Stimulated activated memory B cell treated with anti-CD40 and anti-IgM and Interleukin-4, amounts not matched to agents 10 μg/mL and 1 μg/mL and 100 μg/mL, for 72 hours (primary cell): Measurements from ENCODE around the gene ABLIM2.
A peak's percentile ranks its signal among the peaks of the same experiment; 100 is the strongest.

Source experiments
- ATAC-seq: fragments of 150-1000 bp; cut with Tn5 transposase; 2 replicates; pipeline ENCODE4 v1.10.0; 2021
- H3K27ac Mint-ChIP-seq: one replicate; pipeline ENCODE4 v1.8.0; 2022; ENCODE audit warnings: mild to moderate bottlenecking, mixed read lengths
- H3K27me3 Mint-ChIP-seq: one replicate; pipeline ENCODE4 v1.8.0; 2022; ENCODE audit warnings: mixed read lengths
- H3K36me3 Mint-ChIP-seq: one replicate; pipeline ENCODE4 v1.8.0; 2022; ENCODE audit warnings: mixed read lengths
- H3K4me1 Mint-ChIP-seq: one replicate; pipeline ENCODE4 v1.8.0; 2022; ENCODE audit warnings: mixed read lengths
- H3K4me3 Mint-ChIP-seq: one replicate; pipeline ENCODE4 v1.8.0; 2022; ENCODE audit warnings: mild to moderate bottlenecking, moderate library complexity, mixed read lengths
- H3K9me3 Mint-ChIP-seq: one replicate; pipeline ENCODE4 v1.8.0; 2022; ENCODE audit warnings: mixed read lengths

The ABLIM2 gene

GRCh38 chr4:7962609-7963508, 195.8 kb downstream of the ABLIM2 start:
- H3K4me3 Mint-ChIP-seq = no peak overlapping the region
- H3K27ac Mint-ChIP-seq = no peak overlapping the region
- H3K36me3 Mint-ChIP-seq = no peaks in the 10 kb centered on the region
- ATAC-seq = no peak
- peaks cover 11% of the 10 kb centered on the region for H3K4me1 Mint-ChIP-seq
- H3K27me3 Mint-ChIP-seq = peaks cover 35% of the 10 kb centered on the region
- no peaks in the 10 kb centered on the region for H3K9me3 Mint-ChIP-seq

- peaks cover 11% of the 10 kb centered on the region for H3K4me1 Mint-ChIP-seq
- peak; percentile 83 for ATAC-seq
- no peaks in the 10 kb centered on the region for H3K9me3 Mint-ChIP-seq
- no peaks in the 10 kb centered on the region for H3K36me3 Mint-ChIP-seq
- peaks cover 50% of the 10 kb centered on the region for H3K27me3 Mint-ChIP-seq
- H3K27ac Mint-ChIP-seq = peak overlapping the region; percentile 58
- no peak overlapping the region for H3K4me3 Mint-ChIP-seq
Measured at GRCh38 chr4:7960790-7961655, 197.6 kb downstream of the ABLIM2 start.

DNA sequence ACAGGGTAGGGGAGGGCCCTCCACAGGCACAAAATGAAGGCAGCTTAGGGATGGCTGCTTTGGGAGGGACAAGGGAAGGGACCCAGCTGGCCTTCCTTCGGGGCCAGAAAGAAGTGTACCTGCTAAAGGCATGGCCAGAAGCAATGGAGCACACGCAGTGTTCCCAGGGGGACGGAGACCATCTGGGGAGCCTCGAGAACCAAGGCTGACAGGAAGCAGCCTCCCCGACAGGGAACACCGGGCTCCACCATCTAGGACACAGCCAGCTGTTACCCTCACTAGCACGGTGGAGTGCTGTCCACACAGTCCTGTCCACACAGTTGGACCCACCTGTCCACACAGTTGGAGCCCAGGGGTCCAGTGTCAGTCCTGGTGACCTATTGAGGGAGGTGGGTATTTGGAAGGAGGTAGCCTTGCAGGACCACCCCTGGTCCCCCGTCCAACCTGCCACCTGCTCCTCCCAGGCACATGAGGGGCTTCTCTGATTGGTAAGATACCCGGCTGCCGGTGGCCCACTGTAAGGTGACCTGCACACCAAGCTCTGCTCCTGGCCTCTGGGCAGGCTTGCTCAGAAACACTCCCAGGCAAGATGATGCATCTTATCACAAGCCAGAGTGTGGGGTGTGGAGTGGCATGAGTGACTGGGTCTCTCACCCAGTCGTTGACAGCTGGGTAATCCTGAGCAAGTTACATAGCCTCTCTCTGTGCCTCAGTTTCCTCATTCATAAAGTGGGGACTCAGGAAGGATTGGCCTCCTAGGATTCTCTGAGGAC, 198.4 kb downstream of the ABLIM2 start:
- Mint-ChIP-seq H3K4me1 (peaks cover 11% of the 10 kb centered on the region), H3K9me3 (no peaks in the 10 kb centered on the region), H3K27me3 (peaks cover 50% of the 10 kb centered on the region), H3K36me3 (no peaks in the 10 kb centered on the region), H3K27ac (peak overlapping the region; percentile 58), H3K4me3 (no peak overlapping the region)
- ATAC-seq = no peak

- H3K36me3 Mint-ChIP-seq = no peaks in the 10 kb centered on the region
- H3K4me1 Mint-ChIP-seq = peaks cover 11% of the 10 kb centered on the region
- ATAC-seq = no peak
- peaks cover 50% of the 10 kb centered on the region for H3K27me3 Mint-ChIP-seq
- no peak overlapping the region for H3K4me3 Mint-ChIP-seq
- no peaks in the 10 kb centered on the region for H3K9me3 Mint-ChIP-seq
- no peak overlapping the region for H3K27ac Mint-ChIP-seq
Measured at GRCh38 chr4:7959078-7959477, 199.5 kb downstream of the ABLIM2 start.

GRCh38 chr4:7956934-7957656, 201.5 kb downstream of the ABLIM2 start:
- Mint-ChIP-seq H3K36me3 (no peaks in the 10 kb centered on the region), H3K27me3 (peaks cover 49% of the 10 kb centered on the region), H3K4me1 (peaks cover 11% of the 10 kb centered on the region), H3K9me3 (peaks cover 3% of the 10 kb centered on the region), H3K4me3 (no peak overlapping the region), H3K27ac (no peak overlapping the region)
- ATAC-seq = no peak

DNA sequence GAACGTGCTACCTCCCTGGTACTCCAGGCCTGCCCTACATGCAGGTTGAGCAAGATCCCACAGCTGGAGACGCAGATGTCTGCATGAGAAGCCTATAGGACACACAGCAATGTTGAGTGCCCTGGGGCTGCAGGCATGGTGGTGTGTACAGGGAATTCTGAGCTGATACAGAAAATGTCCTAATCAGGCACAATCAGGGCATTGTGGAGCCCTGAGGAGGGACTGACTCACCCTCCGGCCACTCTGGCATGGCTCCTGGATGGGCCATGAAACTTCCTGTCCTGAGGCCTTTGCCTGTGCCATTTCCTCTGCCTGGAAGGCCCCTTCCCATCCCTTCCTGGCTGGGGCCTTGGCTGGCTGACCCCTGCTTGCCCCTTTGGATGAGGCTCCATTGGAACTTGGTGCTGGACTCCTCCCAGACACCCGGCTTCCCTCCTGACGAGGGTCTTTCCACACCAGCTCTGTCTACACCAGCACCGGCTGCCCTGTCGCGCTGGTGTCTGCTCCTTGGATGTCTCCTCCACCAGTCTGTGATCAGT, 202.3 kb downstream of the ABLIM2 start:
- Mint-ChIP-seq H3K9me3 (peaks cover 3% of the 10 kb centered on the region), H3K27ac (no peak overlapping the region), H3K36me3 (no peaks in the 10 kb centered on the region), H3K4me1 (peaks cover 10% of the 10 kb centered on the region), H3K4me3 (no peak overlapping the region), H3K27me3 (peaks cover 51% of the 10 kb centered on the region)
- no peak for ATAC-seq

- no peaks in the 10 kb centered on the region for H3K36me3 Mint-ChIP-seq
- no peak overlapping the region for H3K27ac Mint-ChIP-seq
- ATAC-seq = no peak
- H3K4me1 Mint-ChIP-seq = peaks cover under 1% of the 10 kb centered on the region
- peaks cover 6% of the 10 kb centered on the region for H3K9me3 Mint-ChIP-seq
- no peak overlapping the region for H3K4me3 Mint-ChIP-seq
- peaks cover 57% of the 10 kb centered on the region for H3K27me3 Mint-ChIP-seq
Measured at GRCh38 chr4:7955393-7955792, 203.2 kb downstream of the ABLIM2 start.

DNA sequence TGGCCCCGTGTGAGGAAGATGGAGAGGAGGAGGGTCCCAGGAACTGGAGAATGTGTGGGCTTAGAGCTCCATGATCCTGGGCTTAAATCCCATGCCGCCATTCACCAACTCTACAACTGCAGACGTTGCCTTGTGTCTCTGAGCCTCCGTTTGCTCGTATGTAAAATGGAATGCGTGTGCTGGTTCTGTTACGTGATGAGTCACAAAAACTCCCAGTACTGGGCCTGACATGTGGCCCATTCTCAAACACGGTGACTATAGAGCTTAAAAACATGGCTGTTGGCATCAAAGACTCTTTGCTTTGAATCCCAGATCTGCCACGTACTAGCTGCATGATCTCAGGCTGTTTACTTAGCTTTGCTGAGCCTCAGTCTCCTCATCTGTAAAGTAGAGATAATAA, 206.0 kb downstream of the ABLIM2 start:
- no peak overlapping the region for H3K4me3 Mint-ChIP-seq
- ATAC-seq = no peak
- H3K4me1 Mint-ChIP-seq = no peaks in the 10 kb centered on the region
- H3K27ac Mint-ChIP-seq = no peak overlapping the region
- peaks cover 6% of the 10 kb centered on the region for H3K9me3 Mint-ChIP-seq
- peaks cover 51% of the 10 kb centered on the region for H3K27me3 Mint-ChIP-seq
- H3K36me3 Mint-ChIP-seq = no peaks in the 10 kb centered on the region

DNA sequence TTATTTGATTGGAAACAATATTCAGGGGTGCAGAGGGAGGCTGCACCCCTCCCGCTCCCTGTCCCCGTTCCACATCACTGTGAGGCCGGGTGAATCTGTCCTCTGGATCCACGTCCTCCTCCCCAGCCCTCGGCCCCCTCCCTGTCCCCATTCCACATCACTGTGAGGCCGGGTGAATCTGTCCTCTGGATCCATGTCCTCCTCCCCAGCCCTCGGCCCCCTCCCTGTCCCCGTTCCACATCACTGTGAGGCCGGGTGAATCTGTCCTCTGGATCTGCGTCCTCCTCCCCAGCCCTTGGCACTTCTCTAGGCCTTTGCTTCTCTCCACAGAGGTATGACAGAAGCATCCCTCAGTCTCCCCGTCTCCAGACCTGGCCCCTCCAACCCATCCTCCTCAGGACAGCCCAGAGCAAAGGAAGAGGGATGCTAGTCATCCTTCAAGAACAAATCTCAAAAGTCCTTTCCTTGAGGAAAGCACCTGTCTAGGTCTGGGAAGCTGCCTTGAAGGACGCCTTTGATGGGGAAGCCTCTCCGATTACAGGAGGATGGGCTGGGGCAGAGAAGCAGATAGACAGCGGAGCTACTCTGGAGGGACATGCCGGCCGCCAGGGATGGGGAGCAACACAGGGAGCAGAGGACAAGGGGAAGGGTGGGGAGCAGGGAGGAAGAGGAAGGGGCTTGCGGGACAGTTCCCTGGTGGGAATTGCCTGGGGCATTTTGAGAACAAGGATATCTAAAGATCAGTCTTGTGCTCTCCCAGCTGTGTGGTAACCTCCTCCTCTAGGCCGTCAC, 208.1 kb downstream of the ABLIM2 start:
- Mint-ChIP-seq H3K4me1 (no peaks in the 10 kb centered on the region), H3K27ac (no peak overlapping the region)

GRCh38 chr4:7949759-7950158, 208.9 kb downstream of the ABLIM2 start:
- H3K36me3 Mint-ChIP-seq = no peaks in the 10 kb centered on the region
- H3K4me3 Mint-ChIP-seq = no peak overlapping the region
- no peak overlapping the region for H3K27ac Mint-ChIP-seq
- H3K27me3 Mint-ChIP-seq = peaks cover 38% of the 10 kb centered on the region
- H3K9me3 Mint-ChIP-seq = peaks cover 6% of the 10 kb centered on the region
- H3K4me1 Mint-ChIP-seq = no peaks in the 10 kb centered on the region
- no peak for ATAC-seq

More for the DNA sequence above, 208.1 kb downstream of the ABLIM2 start:
- Mint-ChIP-seq H3K27me3 (peaks cover 38% of the 10 kb centered on the region), H3K9me3 (peaks cover 6% of the 10 kb centered on the region), H3K4me3 (no peak overlapping the region), H3K36me3 (no peaks in the 10 kb centered on the region)
- no peak for ATAC-seq

GRCh38 chr4:7947927-7948326, 210.7 kb downstream of the ABLIM2 start:
- Mint-ChIP-seq H3K27me3 (peaks cover 37% of the 10 kb centered on the region), H3K36me3 (no peaks in the 10 kb centered on the region), H3K4me3 (no peak overlapping the region), H3K9me3 (peaks cover 6% of the 10 kb centered on the region), H3K4me1 (no peaks in the 10 kb centered on the region), H3K27ac (no peak overlapping the region)
- ATAC-seq = no peak

GRCh38 chr4:7945709-7946380, 212.8 kb downstream of the ABLIM2 start:
- Mint-ChIP-seq H3K4me3 (no peak overlapping the region), H3K9me3 (peaks cover 4% of the 10 kb centered on the region), H3K27me3 (peaks cover 45% of the 10 kb centered on the region), H3K27ac (no peak overlapping the region), H3K36me3 (no peaks in the 10 kb centered on the region), H3K4me1 (no peaks in the 10 kb centered on the region)
- no peak for ATAC-seq

GRCh38 chr4:7944599-7945220, 213.9 kb downstream of the ABLIM2 start:
- Mint-ChIP-seq H3K36me3 (no peaks in the 10 kb centered on the region), H3K4me3 (no peak overlapping the region), H3K27me3 (peaks cover 43% of the 10 kb centered on the region), H3K27ac (no peak overlapping the region), H3K9me3 (no peaks in the 10 kb centered on the region), H3K4me1 (no peaks in the 10 kb centered on the region)
- no peak for ATAC-seq
